ENCODE results near the gene NUP50. TPM values are rescaled to one million over a fixed set of nuclear protein-coding genes. Genes with fewer than 3 reads are reported as not detected.

NUP50 gene
- total and polyA plus RNA-seq, 2 of the 13 experiments (the other 11 are each of a cell fraction or from before 2014, with no cell fraction given) = 14.2 to 52.4 TPM

DNA sequence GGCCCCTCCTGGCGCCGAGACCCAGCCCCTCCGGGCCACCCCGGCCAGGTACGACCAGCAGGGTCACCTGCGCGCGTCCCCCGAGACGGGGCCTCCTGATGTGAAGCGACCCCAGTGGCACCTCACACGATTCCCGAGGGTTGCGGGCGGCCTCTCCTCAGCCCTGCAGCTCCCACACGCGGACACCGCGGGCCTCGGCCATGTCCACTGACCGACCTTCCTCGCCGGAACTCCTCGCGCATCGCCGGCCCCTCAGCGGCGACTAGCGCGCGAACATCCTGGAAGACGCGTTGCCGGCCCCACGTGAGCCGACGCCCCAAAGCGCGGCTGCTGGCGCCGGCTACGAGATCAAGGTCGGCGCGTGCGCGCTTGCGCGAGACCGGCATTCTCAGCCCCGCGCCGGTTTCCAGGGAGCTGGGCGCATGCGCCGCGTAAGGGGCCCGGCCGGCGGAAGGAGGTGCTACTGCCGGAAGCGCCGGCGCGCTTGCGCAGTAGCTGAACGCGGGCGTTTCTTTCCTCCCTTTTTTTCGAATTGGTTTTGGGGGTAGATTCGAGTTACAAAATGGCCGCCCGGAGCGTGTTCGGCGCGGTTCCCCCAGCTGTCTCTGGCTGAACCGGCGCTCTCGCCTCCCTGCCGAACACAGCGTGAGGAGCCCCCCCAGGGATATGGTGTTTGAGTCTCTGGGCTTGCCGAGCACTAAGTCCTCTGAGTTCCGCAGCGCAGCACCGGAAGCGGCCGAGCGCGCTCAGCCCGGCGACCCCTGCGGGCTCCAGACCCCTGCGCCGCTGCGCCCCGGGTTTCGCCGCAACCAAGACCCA, at the start of gene NUP50 (continued):
- TF ChIP-seq, protein P1, sequence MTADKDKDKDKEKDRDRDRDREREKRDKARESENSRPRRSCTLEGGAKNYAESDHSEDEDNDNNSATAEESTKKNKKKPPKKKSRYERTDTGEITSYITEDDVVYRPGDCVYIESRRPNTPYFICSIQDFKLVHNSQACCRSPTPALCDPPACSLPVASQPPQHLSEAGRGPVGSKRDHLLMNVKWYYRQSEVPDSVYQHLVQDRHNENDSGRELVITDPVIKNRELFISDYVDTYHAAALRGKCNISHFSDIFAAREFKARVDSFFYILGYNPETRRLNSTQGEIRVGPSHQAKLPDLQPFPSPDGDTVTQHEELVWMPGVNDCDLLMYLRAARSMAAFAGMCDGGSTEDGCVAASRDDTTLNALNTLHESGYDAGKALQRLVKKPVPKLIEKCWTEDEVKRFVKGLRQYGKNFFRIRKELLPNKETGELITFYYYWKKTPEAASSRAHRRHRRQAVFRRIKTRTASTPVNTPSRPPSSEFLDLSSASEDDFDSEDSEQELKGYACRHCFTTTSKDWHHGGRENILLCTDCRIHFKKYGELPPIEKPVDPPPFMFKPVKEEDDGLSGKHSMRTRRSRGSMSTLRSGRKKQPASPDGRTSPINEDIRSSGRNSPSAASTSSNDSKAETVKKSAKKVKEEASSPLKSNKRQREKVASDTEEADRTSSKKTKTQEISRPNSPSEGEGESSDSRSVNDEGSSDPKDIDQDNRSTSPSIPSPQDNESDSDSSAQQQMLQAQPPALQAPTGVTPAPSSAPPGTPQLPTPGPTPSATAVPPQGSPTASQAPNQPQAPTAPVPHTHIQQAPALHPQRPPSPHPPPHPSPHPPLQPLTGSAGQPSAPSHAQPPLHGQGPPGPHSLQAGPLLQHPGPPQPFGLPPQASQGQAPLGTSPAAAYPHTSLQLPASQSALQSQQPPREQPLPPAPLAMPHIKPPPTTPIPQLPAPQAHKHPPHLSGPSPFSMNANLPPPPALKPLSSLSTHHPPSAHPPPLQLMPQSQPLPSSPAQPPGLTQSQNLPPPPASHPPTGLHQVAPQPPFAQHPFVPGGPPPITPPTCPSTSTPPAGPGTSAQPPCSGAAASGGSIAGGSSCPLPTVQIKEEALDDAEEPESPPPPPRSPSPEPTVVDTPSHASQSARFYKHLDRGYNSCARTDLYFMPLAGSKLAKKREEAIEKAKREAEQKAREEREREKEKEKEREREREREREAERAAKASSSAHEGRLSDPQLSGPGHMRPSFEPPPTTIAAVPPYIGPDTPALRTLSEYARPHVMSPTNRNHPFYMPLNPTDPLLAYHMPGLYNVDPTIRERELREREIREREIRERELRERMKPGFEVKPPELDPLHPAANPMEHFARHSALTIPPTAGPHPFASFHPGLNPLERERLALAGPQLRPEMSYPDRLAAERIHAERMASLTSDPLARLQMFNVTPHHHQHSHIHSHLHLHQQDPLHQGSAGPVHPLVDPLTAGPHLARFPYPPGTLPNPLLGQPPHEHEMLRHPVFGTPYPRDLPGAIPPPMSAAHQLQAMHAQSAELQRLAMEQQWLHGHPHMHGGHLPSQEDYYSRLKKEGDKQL (CRISPR knock-in tag; IDR thresholded peaks at IDR 0.05; ENCODE audit: low read depth) = peak; percentile 33; the same call in 1 of the 2 replicates
- TF ChIP-seq ZNF484 (CRISPR knock-in tag; IDR thresholded peaks at IDR 0.05; ENCODE audit: borderline replicate concordance, low read depth) (no peak), ZNF510 (CRISPR knock-in tag; IDR thresholded peaks at IDR 0.05; ENCODE audit: low read depth) (peak; percentile 74; the same call in 1 of the 2 replicates), SRSF1 (optimal IDR thresholded peaks at IDR 0.05; ENCODE audit: low read depth, low read length) (no peak), SMYD3 (CRISPR knock-in tag; IDR thresholded peaks at IDR 0.05) (peak; percentile 83; the same call in 1 of the 2 replicates), SRY (CRISPR knock-in tag; IDR thresholded peaks at IDR 0.05) (peak; percentile 85), ZNF207 (IDR thresholded peaks at IDR 0.05; ENCODE audit: borderline replicate concordance) (no peak), FOXO1 (CRISPR knock-in tag; IDR thresholded peaks at IDR 0.05) (no peak), MAFF (IDR thresholded peaks at IDR 0.05; ENCODE audit: low read depth, low read length) (no peak), HOXD1 (CRISPR knock-in tag; IDR thresholded peaks at IDR 0.05) (peak; percentile 67; the same call in 1 of the 2 replicates), FLYWCH1 (CRISPR knock-in tag; IDR thresholded peaks at IDR 0.05) (no peak), ZKSCAN1 (IDR thresholded peaks at IDR 0.05; ENCODE audit: low read length) (no peak)
- TF ChIP-seq, protein P2, sequence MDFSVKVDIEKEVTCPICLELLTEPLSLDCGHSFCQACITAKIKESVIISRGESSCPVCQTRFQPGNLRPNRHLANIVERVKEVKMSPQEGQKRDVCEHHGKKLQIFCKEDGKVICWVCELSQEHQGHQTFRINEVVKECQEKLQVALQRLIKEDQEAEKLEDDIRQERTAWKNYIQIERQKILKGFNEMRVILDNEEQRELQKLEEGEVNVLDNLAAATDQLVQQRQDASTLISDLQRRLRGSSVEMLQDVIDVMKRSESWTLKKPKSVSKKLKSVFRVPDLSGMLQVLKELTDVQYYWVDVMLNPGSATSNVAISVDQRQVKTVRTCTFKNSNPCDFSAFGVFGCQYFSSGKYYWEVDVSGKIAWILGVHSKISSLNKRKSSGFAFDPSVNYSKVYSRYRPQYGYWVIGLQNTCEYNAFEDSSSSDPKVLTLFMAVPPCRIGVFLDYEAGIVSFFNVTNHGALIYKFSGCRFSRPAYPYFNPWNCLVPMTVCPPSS (IDR thresholded peaks at IDR 0.05) = no peak
- TF ChIP-seq, protein P3, sequence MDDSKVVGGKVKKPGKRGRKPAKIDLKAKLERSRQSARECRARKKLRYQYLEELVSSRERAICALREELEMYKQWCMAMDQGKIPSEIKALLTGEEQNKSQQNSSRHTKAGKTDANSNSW (CRISPR knock-in tag; IDR thresholded peaks at IDR 0.05; ENCODE audit: borderline replicate concordance) = peak; percentile 77; the same call in 1 of the 2 replicates
- TF ChIP-seq, protein P4, sequence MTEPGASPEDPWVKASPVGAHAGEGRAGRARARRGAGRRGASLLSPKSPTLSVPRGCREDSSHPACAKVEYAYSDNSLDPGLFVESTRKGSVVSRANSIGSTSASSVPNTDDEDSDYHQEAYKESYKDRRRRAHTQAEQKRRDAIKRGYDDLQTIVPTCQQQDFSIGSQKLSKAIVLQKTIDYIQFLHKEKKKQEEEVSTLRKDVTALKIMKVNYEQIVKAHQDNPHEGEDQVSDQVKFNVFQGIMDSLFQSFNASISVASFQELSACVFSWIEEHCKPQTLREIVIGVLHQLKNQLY (CRISPR knock-in tag; IDR thresholded peaks at IDR 0.05) = no peak
- TF ChIP-seq, protein P5, sequence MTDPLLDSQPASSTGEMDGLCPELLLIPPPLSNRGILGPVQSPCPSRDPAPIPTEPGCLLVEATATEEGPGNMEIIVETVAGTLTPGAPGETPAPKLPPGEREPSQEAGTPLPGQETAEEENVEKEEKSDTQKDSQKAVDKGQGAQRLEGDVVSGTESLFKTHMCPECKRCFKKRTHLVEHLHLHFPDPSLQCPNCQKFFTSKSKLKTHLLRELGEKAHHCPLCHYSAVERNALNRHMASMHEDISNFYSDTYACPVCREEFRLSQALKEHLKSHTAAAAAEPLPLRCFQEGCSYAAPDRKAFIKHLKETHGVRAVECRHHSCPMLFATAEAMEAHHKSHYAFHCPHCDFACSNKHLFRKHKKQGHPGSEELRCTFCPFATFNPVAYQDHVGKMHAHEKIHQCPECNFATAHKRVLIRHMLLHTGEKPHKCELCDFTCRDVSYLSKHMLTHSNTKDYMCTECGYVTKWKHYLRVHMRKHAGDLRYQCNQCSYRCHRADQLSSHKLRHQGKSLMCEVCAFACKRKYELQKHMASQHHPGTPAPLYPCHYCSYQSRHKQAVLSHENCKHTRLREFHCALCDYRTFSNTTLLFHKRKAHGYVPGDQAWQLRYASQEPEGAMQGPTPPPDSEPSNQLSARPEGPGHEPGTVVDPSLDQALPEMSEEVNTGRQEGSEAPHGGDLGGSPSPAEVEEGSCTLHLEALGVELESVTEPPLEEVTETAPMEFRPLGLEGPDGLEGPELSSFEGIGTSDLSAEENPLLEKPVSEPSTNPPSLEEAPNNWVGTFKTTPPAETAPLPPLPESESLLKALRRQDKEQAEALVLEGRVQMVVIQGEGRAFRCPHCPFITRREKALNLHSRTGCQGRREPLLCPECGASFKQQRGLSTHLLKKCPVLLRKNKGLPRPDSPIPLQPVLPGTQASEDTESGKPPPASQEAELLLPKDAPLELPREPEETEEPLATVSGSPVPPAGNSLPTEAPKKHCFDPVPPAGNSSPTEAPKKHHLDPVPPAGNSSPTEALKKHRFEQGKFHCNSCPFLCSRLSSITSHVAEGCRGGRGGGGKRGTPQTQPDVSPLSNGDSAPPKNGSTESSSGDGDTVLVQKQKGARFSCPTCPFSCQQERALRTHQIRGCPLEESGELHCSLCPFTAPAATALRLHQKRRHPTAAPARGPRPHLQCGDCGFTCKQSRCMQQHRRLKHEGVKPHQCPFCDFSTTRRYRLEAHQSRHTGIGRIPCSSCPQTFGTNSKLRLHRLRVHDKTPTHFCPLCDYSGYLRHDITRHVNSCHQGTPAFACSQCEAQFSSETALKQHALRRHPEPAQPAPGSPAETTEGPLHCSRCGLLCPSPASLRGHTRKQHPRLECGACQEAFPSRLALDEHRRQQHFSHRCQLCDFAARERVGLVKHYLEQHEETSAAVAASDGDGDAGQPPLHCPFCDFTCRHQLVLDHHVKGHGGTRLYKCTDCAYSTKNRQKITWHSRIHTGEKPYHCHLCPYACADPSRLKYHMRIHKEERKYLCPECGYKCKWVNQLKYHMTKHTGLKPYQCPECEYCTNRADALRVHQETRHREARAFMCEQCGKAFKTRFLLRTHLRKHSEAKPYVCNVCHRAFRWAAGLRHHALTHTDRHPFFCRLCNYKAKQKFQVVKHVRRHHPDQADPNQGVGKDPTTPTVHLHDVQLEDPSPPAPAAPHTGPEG (CRISPR knock-in tag; IDR thresholded peaks at IDR 0.05) = peak; percentile 92; the same call in 1 of the 2 replicates
